Stimulated activated CD4-positive, alpha-beta T cell treated with anti-CD3 and anti-CD28 coated beads, TNF-alpha, amount 100 ng/mL, for 4 hours (primary cell): Measurements from ENCODE around the gene DENND5B.
"Not testable (repeated sequence)": the region's sequence is repeated elsewhere in the genome, so short reads cannot be mapped to it uniquely, and the experiment has no call there.

Experiments
- DNase-seq, 3 experiments: peaks; one replicate each; pipeline ENCODE4 v3.0.0-alpha.2; 2020; ENCODE audit warnings: low read depth in 3 of 3

The DENND5B gene

DNA sequence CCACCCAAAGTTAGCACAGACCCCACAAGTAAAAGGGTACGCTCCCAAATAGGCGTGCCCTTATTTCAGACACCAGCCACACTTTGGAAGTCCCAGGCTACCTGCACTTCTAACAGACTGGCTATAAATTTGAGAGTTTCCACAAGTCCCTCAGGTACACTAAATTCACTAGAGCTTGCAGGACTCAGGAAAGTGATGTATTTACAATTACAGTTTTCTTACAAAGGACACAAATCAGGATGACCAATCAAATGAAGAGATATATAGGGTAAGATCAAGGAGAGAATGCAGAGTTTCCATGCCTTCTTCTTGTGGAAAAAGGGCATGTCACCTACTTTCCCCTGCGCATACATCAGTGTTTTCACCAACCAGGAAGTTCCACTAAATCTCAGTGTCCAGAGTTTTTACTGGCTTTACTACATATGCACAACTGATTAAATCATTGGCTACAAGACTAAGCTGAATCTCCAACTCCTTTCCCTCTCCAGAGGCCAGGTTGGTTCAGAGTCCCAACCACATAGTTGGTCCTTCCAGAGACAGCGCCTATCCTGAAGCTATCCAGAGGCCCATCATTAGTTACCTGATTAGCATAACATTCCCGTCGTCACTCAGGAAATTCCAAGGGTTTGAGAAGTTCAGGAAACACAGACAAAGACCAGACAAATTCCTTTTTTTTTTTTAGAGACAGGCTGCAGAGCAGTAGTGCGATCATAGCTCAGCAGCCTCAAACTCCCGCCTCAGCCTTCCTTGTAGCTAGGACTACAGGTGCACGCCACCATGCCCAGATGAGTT is 84.2 kb downstream of the DENND5B start:
- DNase-seq: no peak

- no peak for DNase-seq
Observed at GRCh38 chr12:31504625-31505222, 86.2 kb downstream of the DENND5B start.

DNA sequence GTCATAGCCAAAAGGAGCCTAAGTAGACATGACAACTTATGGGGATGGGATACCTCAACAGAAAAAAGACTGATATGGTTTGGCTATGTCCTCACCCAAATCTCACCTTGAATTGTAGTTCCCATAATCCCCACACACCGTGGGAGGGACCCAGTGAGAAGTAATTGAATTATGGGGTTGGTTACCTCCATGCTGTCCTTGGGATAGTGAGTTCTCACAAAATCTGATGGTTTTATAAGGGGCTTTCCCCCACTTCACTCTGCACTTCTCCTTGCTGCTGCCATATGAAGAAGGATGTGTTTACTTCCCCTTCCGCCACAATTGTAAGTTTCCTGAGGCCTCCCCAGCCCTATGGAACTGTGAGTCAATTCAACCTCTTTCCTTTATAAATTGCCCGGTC is 89.9 kb downstream of the DENND5B start:
- not testable (repeated sequence) for DNase-seq

GRCh38 chr12:31499567-31499966 is 91.4 kb downstream of the DENND5B start:
- no peak for DNase-seq

- DNase-seq: no peak
Observed at GRCh38 chr12:31498424-31498823, 92.5 kb downstream of the DENND5B start.

DNA sequence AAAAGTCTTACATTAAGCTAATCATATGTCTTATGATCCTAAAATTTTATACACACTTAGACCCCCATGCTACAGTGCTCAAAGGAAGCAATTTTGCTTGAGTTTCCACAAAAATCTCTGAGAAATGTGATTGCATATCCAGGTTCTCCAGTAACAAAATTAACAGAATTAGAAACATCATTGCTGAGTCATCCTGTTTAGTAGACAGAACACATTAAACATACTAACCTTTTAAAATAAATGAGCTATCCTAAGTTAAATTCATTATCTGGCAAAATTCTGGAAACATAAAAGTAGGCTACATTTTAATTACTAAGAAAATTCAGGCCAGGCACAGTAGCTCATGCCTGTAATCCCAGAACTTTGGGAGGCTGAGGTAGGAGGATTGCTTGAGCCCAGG is 94.7 kb downstream of the DENND5B start:
- no peak for DNase-seq

DNA sequence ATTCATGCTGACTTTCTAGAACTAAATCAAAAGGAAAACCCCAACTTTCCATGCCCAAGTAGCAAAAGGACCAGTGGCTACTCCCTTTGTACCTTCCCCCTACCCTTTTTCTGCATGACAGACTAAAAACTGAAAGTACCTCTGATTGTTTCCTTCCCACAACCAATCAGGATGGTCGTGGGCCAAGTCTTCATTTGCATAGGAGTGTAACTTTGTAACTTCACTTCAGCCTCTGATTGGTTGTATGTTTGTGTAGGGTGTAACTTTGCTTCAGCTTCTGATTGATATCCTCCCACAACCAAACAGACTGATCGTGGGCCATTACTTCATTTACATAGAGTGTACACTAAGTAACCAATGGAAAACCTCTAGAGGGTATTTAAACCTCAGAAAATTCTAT is 96.5 kb downstream of the DENND5B start:
- DNase-seq: no peak

- no peak for DNase-seq
Observed at GRCh38 chr12:31492599-31493196, 98.2 kb downstream of the DENND5B start.

- DNase-seq: no peak
Observed at GRCh38 chr12:31491841-31492598, 98.9 kb downstream of the DENND5B start.

GRCh38 chr12:31491241-31491794 is 99.6 kb downstream of the DENND5B start:
- no peak for DNase-seq

DNA sequence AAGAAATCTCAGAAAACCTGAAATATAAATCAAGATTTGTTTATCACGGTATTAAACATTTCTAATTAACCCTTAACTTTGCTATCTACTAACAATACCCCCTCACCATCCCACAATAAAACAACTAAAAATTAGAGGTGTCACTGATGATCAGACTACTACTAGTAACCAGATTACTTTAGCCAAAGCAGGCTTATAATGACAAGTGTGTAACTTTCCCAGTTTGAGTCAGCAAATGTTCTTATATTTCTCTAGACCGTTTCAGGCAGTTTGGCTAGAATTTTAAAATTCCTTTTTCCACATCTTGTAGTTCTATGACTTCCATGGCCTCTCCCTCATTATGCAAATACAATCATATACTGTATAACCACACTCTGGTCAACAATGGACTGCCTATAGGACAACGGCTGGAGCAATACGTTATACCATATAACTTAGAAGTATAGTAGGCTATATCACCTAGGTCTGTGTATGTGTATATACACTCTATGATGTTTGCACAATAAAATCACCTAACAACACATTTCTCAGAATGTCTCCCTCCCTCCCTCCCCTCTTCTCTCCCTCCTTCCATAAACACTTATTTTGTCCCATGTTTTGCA is 102.1 kb downstream of the DENND5B start:
- no peak for DNase-seq

DNA sequence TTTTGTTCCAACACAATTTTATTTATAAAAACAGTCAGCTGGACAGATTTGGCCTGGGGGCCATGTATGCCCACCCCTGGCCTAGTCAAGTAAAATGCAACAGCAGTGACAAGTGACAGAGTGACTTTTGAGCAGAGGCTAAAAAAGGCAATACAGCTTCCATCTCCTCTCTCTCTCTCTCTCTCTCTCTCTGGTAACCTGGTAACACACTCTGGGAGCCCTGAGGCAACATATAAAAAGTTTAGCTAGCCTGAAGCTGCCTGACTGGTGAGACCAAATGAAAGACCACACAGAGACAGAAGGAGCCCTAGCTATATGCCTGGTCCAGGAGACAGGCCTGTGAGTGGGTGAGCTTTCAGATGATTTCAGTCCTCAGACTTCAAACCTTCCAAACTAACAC is 105.4 kb downstream of the DENND5B start:
- no peak for DNase-seq

- DNase-seq: no peak
Observed at GRCh38 chr12:31482816-31483215, 108.1 kb downstream of the DENND5B start.

DNA sequence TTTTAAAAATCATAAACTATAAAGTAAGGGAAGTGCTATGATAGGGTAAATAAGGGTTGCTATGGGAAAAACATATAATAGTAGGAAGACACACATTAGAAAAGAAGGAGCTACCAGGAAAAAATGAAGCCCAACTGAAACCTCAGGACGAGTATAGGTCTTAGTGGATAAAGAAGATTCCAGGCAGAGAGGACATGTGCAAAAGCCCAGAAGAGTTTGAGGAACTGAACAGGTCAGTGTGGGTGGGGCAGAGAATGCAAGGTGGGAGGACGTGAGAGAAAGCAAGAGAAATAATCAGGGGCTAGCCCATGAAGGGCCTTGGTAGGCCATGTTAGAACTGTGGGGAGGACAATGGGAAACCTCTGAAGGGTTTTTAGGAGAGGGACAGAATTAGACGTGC is 109.5 kb downstream of the DENND5B start:
- DNase-seq: no peak

GRCh38 chr12:31479516-31480210 is 111.3 kb downstream of the DENND5B start:
- no peak for DNase-seq

DNA sequence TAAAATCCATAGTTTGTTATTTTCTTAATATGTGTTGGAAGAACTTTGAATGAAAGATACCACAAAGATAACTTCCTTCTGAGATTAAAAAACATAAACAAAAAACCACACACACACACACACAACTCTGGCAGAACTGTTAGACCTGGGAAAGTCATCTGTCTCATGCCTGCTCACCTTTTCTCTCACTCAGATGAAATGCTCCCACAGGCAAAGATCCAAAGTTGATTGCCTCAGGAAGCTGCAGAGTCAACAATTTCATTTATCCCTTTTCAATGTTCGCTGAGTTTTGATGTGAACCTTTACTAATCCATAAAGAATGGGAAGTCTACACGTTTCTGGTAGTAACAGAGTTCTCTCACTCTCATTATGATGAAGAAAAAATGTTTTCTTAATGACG is 112.0 kb downstream of the DENND5B start:
- no peak for DNase-seq

DNA sequence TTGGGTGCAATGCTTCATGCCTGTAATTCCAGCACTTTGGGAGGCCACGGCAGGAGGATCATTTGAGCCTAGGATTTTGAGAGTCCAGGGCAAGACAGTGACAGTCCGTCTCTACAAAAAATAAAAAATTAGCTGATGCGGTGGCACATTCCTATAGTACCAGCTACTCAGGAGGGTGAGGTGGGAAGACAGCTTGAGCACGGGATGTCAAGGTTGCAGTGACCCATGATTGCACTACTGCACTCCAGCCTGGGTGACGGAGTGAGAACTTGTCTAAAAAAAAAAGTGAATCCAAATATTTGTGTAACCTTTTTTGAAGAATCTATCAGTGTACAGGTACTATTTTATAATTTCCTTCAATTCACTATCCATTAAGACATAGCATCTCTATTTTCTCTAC is 112.5 kb downstream of the DENND5B start:
- no peak for DNase-seq

- DNase-seq: no peak
Observed at GRCh38 chr12:31477687-31478086, 113.2 kb downstream of the DENND5B start.

GRCh38 chr12:31476437-31476836 is 114.5 kb downstream of the DENND5B start:
- no peak for DNase-seq

- not testable (repeated sequence) for DNase-seq
Observed at GRCh38 chr12:31475610-31476009, 115.3 kb downstream of the DENND5B start.

DNA sequence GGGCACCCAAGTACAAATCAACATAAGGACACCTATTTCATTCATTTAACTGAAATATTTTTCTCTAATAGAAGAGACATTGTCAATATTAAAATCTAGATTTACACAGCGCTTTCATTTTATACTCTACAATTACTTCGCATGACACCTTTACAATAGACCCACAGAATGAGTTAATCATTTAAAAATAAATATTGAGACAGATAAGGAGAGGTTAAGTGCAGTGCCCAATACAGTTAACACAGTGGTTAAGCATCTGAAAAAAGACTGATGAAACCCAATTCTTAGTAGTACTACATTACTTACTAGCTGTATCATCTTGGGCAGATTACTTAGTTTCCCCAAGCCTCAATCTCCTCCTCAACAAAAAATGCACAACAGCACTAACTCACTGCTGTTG is 116.2 kb downstream of the DENND5B start:
- DNase-seq: no peak
